ENCODE data around the gene NOL4L.

NOL4L gene

GRCh38 chr20:32575227-32575581, 9.9 kb downstream of the NOL4L start:
- Histone ChIP-seq H3K9ac (ENCODE audit: low read length) (no peak overlapping the region), H3K27ac (ENCODE audit: low read depth, low read length, poor library complexity, severe bottlenecking) (no peak overlapping the region), H3F3A (ENCODE audit: insufficient read depth, low read length) (no peaks in the 10 kb centered on the region), H2AFZ (ENCODE audit: low read length) (no peak overlapping the region), H3K4me3 (ENCODE audit: low read depth, low read length, poor library complexity, severe bottlenecking) (no peak overlapping the region), H3K9me2 (ENCODE audit: low read depth, low read length) (no peaks in the 10 kb centered on the region), H3K79me2 (ENCODE audit: insufficient read depth, low read length) (no peaks in the 10 kb centered on the region), H3K27me3 (ENCODE audit: insufficient read depth, low read length) (peaks cover 27% of the 10 kb centered on the region; the same call in 1 of the 2 replicates), H3K4me2 (ENCODE audit: low read length) (no peak overlapping the region), H3K9me3 (ENCODE audit: low read length) (no peaks in the 10 kb centered on the region), H4K20me1 (ENCODE audit: insufficient read depth, low read length) (no peaks in the 10 kb centered on the region), H3K4me1 (ENCODE audit: insufficient read depth, low read length, severe bottlenecking) (no peaks in the 10 kb centered on the region), H3K36me3 (ENCODE audit: insufficient read depth, low read length) (no peaks in the 10 kb centered on the region)
- no peak for TF ChIP-seq CTCF (IDR thresholded peaks at IDR 0.05; ENCODE audit: low read length)
- no peak for TF ChIP-seq EZH2 (IDR thresholded peaks at IDR 0.05; ENCODE audit: borderline replicate concordance, low read length)

- no peaks in the 10 kb centered on the region for H4K20me1 ChIP-seq (ENCODE audit: insufficient read depth, low read length)
- no peak overlapping the region for H3K9ac ChIP-seq (ENCODE audit: low read length)
These were observed 10.6 kb downstream of the NOL4L start for GRCh38 chr20:32574296-32575226.

GRCh38 chr20:32573167-32573851, 11.8 kb downstream of the NOL4L start:
- Histone ChIP-seq H3K4me3 (ENCODE audit: low read depth, low read length, poor library complexity, severe bottlenecking) (no peak overlapping the region), H3K4me1 (ENCODE audit: insufficient read depth, low read length, severe bottlenecking) (no peaks in the 10 kb centered on the region), H3K36me3 (ENCODE audit: insufficient read depth, low read length) (no peaks in the 10 kb centered on the region), H3K79me2 (ENCODE audit: insufficient read depth, low read length) (no peaks in the 10 kb centered on the region), H3K4me2 (ENCODE audit: low read length) (no peak overlapping the region), H4K20me1 (ENCODE audit: insufficient read depth, low read length) (no peaks in the 10 kb centered on the region), H3F3A (ENCODE audit: insufficient read depth, low read length) (no peaks in the 10 kb centered on the region), H3K9me3 (ENCODE audit: low read length) (no peaks in the 10 kb centered on the region), H3K9me2 (ENCODE audit: low read depth, low read length) (no peaks in the 10 kb centered on the region), H2AFZ (ENCODE audit: low read length) (no peak overlapping the region), H3K9ac (ENCODE audit: low read length) (no peak overlapping the region), H3K27ac (ENCODE audit: low read depth, low read length, poor library complexity, severe bottlenecking) (no peak overlapping the region), H3K27me3 (ENCODE audit: insufficient read depth, low read length) (peaks cover 19% of the 10 kb centered on the region; the same call in 1 of the 2 replicates)
- TF ChIP-seq CTCF (IDR thresholded peaks at IDR 0.05; ENCODE audit: low read length) (no peak), EZH2 (IDR thresholded peaks at IDR 0.05; ENCODE audit: borderline replicate concordance, low read length) (no peak)

More at GRCh38 chr20:32574296-32575226, 10.6 kb downstream of the NOL4L start:
- H3K79me2 ChIP-seq (ENCODE audit: insufficient read depth, low read length) = no peaks in the 10 kb centered on the region
- no peak overlapping the region for H2AFZ ChIP-seq (ENCODE audit: low read length)
- peaks cover 27% of the 10 kb centered on the region; the same call in 1 of the 2 replicates for H3K27me3 ChIP-seq (ENCODE audit: insufficient read depth, low read length)
- H3K4me1 ChIP-seq (ENCODE audit: insufficient read depth, low read length, severe bottlenecking) = no peaks in the 10 kb centered on the region
- H3K9me2 ChIP-seq (ENCODE audit: low read depth, low read length) = no peaks in the 10 kb centered on the region
- H3K27ac ChIP-seq (ENCODE audit: low read depth, low read length, poor library complexity, severe bottlenecking) = no peak overlapping the region
- no peaks in the 10 kb centered on the region for H3K36me3 ChIP-seq (ENCODE audit: insufficient read depth, low read length)
- H3K4me3 ChIP-seq (ENCODE audit: low read depth, low read length, poor library complexity, severe bottlenecking) = no peak overlapping the region
- no peaks in the 10 kb centered on the region for H3F3A ChIP-seq (ENCODE audit: insufficient read depth, low read length)
- H3K9me3 ChIP-seq (ENCODE audit: low read length) = no peaks in the 10 kb centered on the region
- no peak overlapping the region for H3K4me2 ChIP-seq (ENCODE audit: low read length)
- TF ChIP-seq CTCF (IDR thresholded peaks at IDR 0.05; ENCODE audit: low read length) = no peak
- no peak for TF ChIP-seq EZH2 (IDR thresholded peaks at IDR 0.05; ENCODE audit: borderline replicate concordance, low read length)
